ENCODE measurements around the gene SLX4.

SLX4 gene

DNA sequence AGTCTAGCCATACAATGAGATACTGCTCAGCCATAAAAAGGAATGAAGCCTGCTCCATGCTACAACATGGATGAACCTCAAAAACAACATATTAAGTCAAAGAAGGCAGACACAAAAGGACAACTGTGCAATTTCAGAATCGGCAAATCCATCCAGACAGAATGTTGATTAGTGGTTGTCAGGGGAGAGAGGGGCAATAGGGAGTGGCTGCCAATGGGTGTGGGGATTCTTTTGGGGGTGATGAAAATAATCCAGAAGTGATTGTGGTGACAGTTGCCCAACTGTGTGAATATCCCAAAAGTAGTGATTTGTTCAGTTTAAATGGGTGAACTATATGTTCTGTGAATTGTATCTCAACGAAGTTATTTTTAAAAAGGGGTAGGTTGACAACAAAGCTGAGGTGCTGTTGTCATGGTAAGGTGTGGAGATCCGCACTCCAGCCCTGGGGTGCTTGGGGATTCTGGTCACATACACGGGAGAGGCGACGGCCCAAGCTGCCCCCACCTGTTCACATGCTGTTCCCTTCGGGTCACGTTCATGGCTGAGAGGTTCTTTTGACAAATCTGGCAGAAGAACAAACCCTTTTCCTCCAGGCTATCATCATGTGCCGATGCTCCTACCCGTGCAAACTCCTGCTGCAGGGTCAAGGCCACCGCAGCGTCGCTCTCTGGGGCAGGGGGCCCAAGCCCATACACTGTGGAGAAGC is 9.6 kb downstream of the SLX4 start:
- DNase-seq = no peak

DNA sequence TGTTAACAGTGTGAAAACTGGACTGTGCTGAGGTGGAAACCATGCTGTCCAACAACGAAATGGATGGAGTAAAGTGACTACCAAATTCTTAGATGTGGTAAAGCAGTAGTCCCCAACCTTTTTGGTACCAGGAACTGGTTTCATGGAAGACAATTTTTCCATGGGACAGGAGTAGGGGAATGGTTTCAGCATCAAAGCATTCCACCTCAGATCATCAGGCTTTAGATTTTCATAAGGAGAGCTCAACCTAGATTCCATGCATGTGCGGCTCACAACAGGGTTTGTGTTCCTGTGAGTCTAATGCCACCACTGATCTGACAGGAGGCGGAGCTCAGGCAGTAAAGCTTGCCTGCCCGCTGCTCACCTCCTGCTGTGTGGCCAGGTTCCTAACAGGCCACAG is 11.5 kb downstream of the SLX4 start:
- no peak for DNase-seq

DNA sequence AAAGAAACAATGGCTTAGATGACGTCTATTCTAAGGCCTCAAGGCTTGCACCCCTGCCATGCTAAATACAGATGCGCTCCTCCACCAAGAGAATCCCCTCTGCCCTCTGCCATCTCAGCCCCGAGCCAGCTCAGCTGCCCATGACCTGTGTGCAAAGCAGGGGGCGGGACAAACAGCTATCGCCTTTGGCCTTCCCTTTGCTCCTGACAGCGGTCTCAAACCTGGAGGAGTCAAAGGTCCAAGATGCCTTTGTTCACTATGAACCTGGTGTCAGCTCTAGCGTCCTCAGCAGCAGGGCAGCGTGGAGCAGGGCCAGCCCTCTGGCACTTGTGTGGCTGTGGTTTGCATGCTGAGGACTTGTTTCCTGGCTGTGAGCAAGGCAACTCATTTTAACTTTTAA is 12.3 kb downstream of the SLX4 start:
- DNase-seq = no peak

DNA sequence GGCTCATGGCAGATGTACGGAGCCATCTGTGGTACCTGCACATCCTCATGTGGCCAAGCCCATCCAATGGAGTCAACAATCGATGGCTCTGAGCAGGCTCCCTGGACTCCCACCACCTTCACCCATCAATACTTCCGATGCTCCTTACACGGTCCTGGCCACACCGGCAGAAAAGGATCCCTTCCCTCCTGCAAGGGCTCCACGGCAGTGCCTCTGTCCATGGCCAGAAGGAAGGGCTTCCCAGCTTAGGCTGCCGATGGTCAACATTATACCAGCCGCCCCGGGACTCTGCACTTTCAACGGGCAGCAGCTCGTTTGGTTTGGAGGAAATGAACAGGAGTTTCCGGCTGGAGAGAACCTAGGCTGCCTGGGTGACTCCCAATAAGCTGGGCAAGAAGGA is 13.2 kb downstream of the SLX4 start:
- DNase-seq = no peak

GRCh38 chr16:3597676-3598075 is 13.7 kb downstream of the SLX4 start:
- no peak for DNase-seq

DNA sequence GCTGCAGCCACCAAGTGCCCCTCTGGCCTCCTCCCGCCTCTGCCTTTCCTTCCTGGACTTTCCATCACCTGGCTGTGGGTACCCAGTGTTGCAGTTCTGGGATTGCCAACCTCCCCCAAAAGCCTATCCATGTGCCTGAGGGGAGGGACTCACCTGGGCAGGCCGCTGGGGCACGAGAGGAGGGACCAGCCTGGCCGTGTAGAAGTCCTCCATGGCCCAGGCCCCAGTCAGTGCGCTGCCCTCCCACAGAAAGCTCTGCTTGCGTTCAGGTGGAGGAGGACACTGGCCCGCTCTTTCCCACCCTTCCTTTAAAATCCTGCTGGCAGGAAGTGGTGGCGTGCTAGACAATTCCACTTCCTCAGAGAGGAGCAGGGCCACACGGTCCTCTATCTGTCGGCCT is 14.2 kb downstream of the SLX4 start:
- no peak for DNase-seq

GRCh38 chr16:3596101-3596861 is 15.1 kb downstream of the SLX4 start:
- DNase-seq = no peak

- DNase-seq = no peak
Measured at GRCh38 chr16:3595521-3596021, 15.8 kb downstream of the SLX4 start.

DNA sequence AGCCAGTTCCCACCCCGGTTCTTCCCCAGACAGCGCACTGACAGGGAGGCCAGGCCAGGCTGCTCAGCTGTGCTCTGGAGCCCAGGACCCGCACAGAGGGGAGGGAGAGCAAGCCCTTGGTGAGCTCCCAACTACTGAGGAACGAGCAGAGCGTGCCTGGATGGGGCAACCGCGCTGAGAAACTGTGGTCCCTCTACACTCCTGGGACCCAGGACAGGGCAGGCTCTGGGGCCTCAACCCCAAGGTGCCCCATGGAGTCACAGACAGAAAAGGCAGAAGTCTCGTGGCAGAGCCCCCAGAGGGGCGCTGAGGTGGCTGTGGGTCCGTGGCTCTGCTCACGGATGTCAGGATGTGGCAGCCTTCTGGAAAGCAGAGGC is 16.3 kb downstream of the SLX4 start:
- no peak for DNase-seq

DNA sequence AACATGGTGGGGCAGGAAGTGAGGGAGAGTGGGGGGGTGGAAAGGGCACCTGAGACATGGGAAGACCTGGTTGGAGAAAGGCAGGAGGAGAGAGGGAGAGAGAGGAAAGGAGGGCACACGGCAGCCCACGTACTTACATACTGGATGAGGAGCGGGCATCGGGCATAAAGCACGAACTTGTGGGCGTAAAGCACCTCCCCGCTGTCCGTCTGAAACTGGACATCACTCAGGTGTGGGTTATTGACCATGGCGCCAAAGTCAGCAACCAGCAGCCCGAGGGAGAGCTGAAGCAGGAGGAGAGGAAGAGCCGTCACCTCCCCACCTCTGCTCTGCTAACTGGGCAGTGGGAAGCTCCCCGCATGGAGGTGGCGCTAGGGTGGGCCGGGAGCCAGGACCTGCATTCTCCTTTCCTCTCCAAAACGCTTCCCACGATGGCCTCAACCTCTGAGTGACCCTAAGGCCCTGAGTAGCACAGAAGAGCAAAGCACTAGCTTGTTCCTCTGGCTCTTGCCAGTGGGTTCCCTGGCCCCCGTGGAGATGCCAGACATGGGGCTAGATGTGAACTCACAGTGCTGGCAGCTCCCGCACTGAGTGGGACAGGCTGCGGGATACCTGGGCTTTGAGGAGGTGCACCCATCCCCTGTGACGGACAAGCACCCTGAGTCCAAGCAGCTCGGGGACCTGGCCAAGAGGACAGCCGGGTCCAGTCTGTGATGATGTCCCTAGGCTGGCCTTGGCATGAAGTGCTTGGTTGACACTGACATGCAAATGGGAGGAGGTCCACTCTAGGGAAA is 16.9 kb downstream of the SLX4 start:
- no peak for DNase-seq

GRCh38 chr16:3592559-3592958 is 18.8 kb downstream of the SLX4 start:
- no peak for DNase-seq

DNA sequence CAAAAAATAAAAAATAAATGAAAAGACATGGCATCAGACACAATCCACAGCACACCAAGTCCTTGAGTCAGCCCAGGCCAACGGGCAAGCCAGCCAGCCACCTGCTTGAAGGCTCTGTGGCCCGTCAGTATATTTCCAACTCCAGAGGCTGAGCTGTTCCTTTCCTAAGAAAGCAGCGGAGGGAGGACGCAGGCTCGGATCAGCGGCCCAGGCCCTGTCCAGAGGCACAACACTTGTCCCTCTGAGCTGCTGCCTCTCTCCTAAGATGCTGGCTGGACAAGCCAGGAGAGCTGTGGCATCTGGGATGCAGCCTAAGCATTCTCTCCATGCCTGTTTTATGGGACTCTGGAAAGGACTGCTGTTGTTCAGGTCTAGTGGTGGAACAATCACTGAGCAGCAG is 19.4 kb downstream of the SLX4 start:
- no peak for DNase-seq

DNA sequence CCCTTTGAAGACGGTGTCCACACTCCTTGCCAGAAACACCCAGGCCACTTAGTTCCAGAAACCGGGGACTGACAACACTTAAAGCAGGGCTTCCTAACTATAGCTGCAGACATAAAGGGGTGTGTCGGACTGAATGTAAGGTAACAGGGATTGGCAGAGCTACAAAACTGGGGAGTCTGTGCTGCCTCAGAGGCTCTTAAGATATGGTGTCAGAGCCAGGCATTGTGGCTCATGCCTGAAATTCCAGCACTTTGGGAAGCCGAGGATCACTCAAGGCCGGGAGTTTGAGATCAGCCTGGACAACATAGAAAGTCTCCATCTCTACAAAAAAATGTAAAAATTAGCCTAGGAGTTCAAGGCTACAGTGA is 20.0 kb downstream of the SLX4 start:
- no peak for DNase-seq

- no peak for DNase-seq
Measured at GRCh38 chr16:3590736-3591435, 20.5 kb downstream of the SLX4 start.

DNA sequence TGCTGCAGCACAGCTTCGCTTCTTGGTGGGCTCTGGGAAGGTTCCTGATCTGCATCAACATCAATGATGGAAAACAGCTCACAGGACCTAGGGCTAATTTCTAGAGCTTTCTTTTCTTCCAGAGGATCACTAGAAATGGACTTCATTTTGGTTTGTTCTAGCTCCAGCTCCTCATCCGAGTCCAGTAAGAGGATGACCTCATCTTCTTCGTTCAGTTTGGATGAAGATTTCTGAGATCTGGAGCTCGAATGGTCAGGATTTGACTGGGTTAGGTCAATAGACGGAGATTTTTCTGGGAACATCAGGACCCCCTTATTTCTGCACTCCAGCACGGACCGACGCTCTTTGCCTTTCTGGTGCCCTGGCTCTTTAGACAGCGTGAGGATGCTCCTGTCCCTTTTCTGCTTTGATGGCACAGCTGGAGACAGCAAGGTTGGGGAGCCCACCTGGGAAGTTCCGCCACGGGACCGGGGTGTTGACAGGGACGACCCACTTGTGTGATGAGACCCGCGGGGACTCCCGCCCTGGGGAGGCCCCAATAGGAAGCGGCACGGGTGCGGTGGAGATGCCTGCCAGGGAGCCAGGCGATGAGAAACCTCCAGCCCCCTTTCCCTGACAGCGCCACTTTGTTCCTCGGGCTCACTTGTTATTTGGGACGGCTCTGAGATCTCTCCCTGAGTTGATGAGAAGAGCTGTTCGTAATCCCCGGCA is 21.3 kb downstream of the SLX4 start:
- no peak for DNase-seq

- no peak for DNase-seq
Measured at GRCh38 chr16:3589441-3589921, 21.9 kb downstream of the SLX4 start.

GRCh38 chr16:3589001-3589400 is 22.4 kb downstream of the SLX4 start:
- DNase-seq = no peak

- DNase-seq = no peak
Measured at GRCh38 chr16:3587547-3588110, 23.8 kb downstream of the SLX4 start.

GRCh38 chr16:3584412-3584811 is 27.0 kb downstream of the SLX4 start:
- no peak for DNase-seq

DNA sequence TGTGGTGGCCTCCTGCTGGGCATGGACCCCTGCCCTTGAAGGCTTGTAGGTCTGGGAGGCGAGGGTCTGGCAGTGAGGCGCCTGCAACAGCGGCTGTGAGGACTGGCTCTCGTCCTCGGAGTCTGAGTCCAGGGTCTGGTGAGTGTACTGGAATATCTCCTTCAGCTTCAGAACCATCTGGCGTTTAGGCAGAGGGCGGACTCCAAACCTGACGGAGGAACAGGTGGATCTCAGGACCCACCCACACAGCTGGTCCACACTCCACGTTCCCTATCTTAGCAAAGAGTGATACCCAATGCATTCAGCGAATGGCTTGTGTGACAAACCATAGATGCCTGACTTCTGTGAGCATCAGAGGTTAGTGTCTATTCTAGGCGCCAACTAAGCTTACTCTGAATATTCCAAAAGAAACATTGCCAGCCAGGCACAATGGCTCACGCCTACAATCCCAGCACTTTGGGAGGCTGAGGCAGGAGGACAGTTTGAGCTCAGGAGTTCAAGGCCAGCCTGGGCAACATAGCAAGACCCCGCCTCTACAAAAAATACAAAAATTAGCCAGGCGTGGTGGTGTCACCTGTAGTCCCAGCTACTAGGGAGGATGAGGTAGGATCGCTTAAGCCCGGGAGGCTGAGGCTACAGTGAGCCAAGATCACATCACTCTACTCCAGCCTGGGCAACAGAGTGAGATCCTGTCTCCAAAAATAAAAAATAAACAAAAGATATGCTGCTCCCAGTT is 27.9 kb downstream of the SLX4 start:
- no peak for DNase-seq

Data from nucleus accumbens (tissue), 56 donors.